GM23248 (cell line): ENCODE results near the gene JARID2. TPM values are rescaled to one million over a fixed set of nuclear protein-coding genes. Genes with fewer than 3 reads are reported as not detected.
A peak's percentile ranks its signal among the peaks of the same experiment; 100 is the strongest.

Experiments used
- DNase-seq: peaks from one replicate; pipeline ENCODE4 v3.0.0-alpha.2; 2015
- H2AFZ ChIP-seq: fragments of 200-600 bp; sonication (generic); 2 replicates; pipeline ENCODE4 v1.6.1; 2016; ENCODE audit warnings: antibody characterized with exemption
- H3F3A ChIP-seq: fragments of 200-600 bp; sonication (generic); 2 replicates; pipeline ENCODE4 v1.6.1; 2016; ENCODE audit warnings: mild to moderate bottlenecking, antibody characterized with exemption, mixed run types; ENCODE audit not compliant: insufficient read depth
- H3K27ac ChIP-seq: fragments of 200-600 bp; sonication (generic); 2 replicates; pipeline ENCODE4 v1.5.1; 2016; ENCODE audit warnings: mild to moderate bottlenecking
- H3K27me3 ChIP-seq: fragments of 200-600 bp; sonication (generic); replicated peaks from 2 replicates; pipeline ENCODE4 v1.6.1; 2016; ENCODE audit warnings: mild to moderate bottlenecking; ENCODE audit not compliant: insufficient read depth
- H3K36me3 ChIP-seq: fragments of 200-600 bp; sonication (generic); 2 replicates; pipeline ENCODE4 v1.6.1; 2016; ENCODE audit warnings: low read depth, mild to moderate bottlenecking
- H3K4me1 ChIP-seq: fragments of 200-600 bp; sonication (generic); 2 replicates; pipeline ENCODE4 v1.6.1; 2016; ENCODE audit warnings: mild to moderate bottlenecking; ENCODE audit not compliant: insufficient read depth
- H3K4me2 ChIP-seq: fragments of 200-600 bp; sonication (generic); one replicate; pipeline ENCODE4 v1.6.1; 2016; ENCODE audit warnings: mild to moderate bottlenecking; ENCODE audit not compliant: unreplicated experiment
- H3K4me3 ChIP-seq: fragments of 200-600 bp; sonication (generic); 2 replicates; pipeline ENCODE4 v1.5.1; 2016; ENCODE audit warnings: mild to moderate bottlenecking
- H3K79me2 ChIP-seq: fragments of 200-600 bp; sonication (generic); 2 replicates; pipeline ENCODE4 v1.6.1; 2016; ENCODE audit warnings: mild to moderate bottlenecking; ENCODE audit not compliant: insufficient read depth
- H3K9ac ChIP-seq: fragments of 200-600 bp; sonication (generic); 2 replicates; pipeline ENCODE4 v1.6.1; 2016; ENCODE audit warnings: mild to moderate bottlenecking
- H3K9me2 ChIP-seq: fragments of 200-600 bp; sonication (generic); 2 replicates; pipeline ENCODE4 v1.6.1; 2016; ENCODE audit warnings: mixed run types, mild to moderate bottlenecking, moderate library complexity; ENCODE audit not compliant: insufficient read depth
- H3K9me3 ChIP-seq: fragments of 200-600 bp; sonication (generic); one replicate; pipeline ENCODE4 v1.6.1; 2017; ENCODE audit warnings: low read depth
- H4K20me1 ChIP-seq: fragments of 200-600 bp; sonication (generic); 2 replicates; pipeline ENCODE4 v1.6.0; 2016; ENCODE audit not compliant: insufficient read depth
- EZH2 ChIP-seq: fragments of 200-600 bp; sonication (generic); IDR thresholded peaks from 2 replicates; pipeline ENCODE4 v1.6.1; 2018; ENCODE audit warnings: antibody characterized with exemption, mild to moderate bottlenecking; ENCODE audit not compliant: insufficient read depth, poor library complexity, severe bottlenecking
- EZH2phosphoT487 ChIP-seq: fragments of 200-600 bp; sonication (generic); IDR thresholded peaks from 2 replicates; pipeline ENCODE4 v1.6.1; 2018; ENCODE audit warnings: antibody characterized with exemption, moderate library complexity, mild to moderate bottlenecking, low read depth; ENCODE audit not compliant: insufficient read depth
- WGBS, 2 experiments: methylation state at CpG; one replicate each; pipeline ENCODE4 v1.1.6; 2015 to 2017; ENCODE audit warnings: low lambda C conversion rate in 2 of 2, low coverage in 1 of 2; ENCODE audit errors: missing lambda C conversion rate in 2 of 2; 5-methylcytosine and 5-hydroxymethylcytosine counted together
- in situ Hi-C: fragments of 300-500 bp; cut with MboI; formaldehyde crosslinking; loops from 2 replicates; pipeline ENCODE4 v1.15.0; 2020
- polyA plus RNA-seq: library from polyadenylated mRNA; unstranded; fragments of >200 nt; fragmentation: Nextera tagmentation; extraction: Ambion mirVana; gene quantifications from 2 replicates; pipeline ENCODE4 v1.2.1, GENCODE V29; 2016
- total RNA-seq: library from RNA; depleted of rRNA; stranded (reverse); fragments of >200 nt; shearing (Covaris generic); gene quantifications from 2 replicates; pipeline ENCODE4 v1.2.3, GENCODE V29; 2014

The JARID2 gene
- total and polyA plus RNA-seq, 2 experiments from 2014 or later = 3.9 to 9.3 TPM

DNA sequence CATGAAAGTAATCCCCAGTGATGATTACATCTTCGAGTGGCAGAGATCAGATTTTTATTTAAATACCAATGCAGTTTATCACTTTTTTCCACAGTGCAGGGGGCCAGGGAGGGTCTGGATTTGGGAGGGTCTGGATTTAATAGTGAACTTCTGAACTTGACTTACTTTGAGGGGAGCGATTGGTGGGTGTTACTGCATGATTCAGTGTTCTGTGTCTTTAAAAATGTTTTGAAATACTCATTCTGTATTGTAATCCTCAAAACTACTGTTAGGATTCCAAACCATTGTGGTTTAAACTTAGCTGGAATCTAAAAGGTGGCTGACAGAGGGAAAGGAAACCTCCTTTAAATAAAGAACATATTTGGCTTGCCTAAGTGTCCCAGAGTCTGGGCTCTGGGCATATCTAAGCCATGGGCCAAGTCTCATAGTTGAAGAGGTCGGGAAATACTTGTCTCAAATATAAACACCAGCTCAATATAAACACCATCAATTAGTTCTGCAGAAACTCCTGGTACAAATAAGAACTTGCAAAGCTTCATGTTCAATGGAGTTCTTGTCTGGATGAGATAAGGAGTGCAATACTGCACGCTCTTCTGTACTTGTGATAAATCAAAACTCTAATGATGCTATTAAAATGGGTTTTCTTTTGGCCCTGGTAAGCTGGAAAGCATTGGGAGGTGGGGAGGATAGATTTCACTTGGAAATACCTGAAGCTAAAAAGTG is 14.4 kb downstream of the JARID2 start:
- TF ChIP-seq EZH2 = no peak
- no peak; the same call in 1 of the 2 replicates for TF ChIP-seq EZH2phosphoT487
- DNase-seq = peak; percentile 67
- Histone ChIP-seq H3K4me1 (peaks cover 50% of the 10 kb centered on the region), H3K27ac (peak overlapping the region; percentile 52), H3K9ac (peak overlapping the region; percentile 17), H3K9me3 (no peaks in the 10 kb centered on the region), H4K20me1 (peaks cover 19% of the 10 kb centered on the region; the same call in 1 of the 2 replicates), H3K9me2 (no peaks in the 10 kb centered on the region), H3K79me2 (peaks cover 93% of the 10 kb centered on the region), H3K27me3 (no peaks in the 10 kb centered on the region), H3F3A (peaks cover 74% of the 10 kb centered on the region), H3K4me3 (peak overlapping the region; percentile 27; the same call in 1 of the 2 replicates), H3K4me2 (peak overlapping the region; percentile 70), H2AFZ (no peak overlapping the region), H3K36me3 (0 out of 2 replicates have a peak, but pooled peaks cover 3% of the 10 kb centered on the region)
- in situ Hi-C loops = no loop called here
- 19 to 21% methylated on average over 4 of the region's 4 CpGs for WGBS, 2 experiments

DNA sequence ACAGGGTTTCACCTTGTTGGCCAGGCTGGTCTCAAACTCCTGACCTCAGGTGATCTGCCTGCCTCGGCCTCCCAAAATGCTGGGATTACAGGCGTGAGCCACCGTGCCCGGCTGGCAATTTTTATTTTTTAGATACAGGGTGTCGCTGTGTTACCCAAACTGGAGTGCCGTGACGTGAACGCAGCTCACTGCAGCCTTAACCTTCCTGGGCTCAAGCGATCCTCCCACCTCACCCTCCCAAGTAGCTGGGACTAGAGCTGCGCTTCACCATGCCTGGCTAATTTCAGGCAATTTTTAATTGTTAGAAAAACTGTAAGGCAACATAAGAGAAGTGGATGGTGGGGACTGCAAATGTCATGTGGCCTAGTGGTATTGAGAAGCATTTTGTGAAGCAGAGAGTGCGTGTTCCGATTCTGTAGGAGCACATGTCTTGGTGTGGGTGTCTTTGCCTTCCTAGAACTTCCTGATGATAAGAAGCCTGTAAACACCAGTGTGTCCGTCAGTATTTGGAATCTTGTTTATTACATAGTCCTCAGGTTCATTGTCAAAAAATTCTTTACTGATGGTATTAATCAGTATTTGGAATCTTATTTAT is 18.0 kb downstream of the JARID2 start:
- in situ Hi-C loops = no loop called here
- no peaks in the 10 kb centered on the region for H3K9me3 ChIP-seq
- H2AFZ ChIP-seq = no peak overlapping the region
- no peaks in the 10 kb centered on the region for H3K9me2 ChIP-seq
- H4K20me1 ChIP-seq = peaks cover 13% of the 10 kb centered on the region; the same call in 1 of the 2 replicates
- H3K4me3 ChIP-seq = no peak overlapping the region
- no peak overlapping the region for H3K9ac ChIP-seq
- no peak overlapping the region for H3K4me2 ChIP-seq
- no peak overlapping the region for H3K27ac ChIP-seq
- WGBS, 2 experiments = 97% methylated on average over 13 of the region's 13 CpGs
- no peaks in the 10 kb centered on the region for H3K36me3 ChIP-seq
- H3F3A ChIP-seq = peaks cover 65% of the 10 kb centered on the region
- no peak for TF ChIP-seq EZH2
- no peak for TF ChIP-seq EZH2phosphoT487
- H3K27me3 ChIP-seq = no peaks in the 10 kb centered on the region
- H3K4me1 ChIP-seq = peaks cover 72% of the 10 kb centered on the region
- peaks cover 93% of the 10 kb centered on the region for H3K79me2 ChIP-seq
- DNase-seq = no peak

GRCh38 chr6:15264412-15264811 is 18.5 kb downstream of the JARID2 start:
- H3K79me2 ChIP-seq = peaks cover 93% of the 10 kb centered on the region
- TF ChIP-seq EZH2phosphoT487 (no peak), EZH2 (no peak)
- in situ Hi-C loops = no loop called here
- 85 to 87% methylated on average over 3 of the region's 3 CpGs for WGBS, 2 experiments
- H3K4me1 ChIP-seq = peaks cover 72% of the 10 kb centered on the region
- H2AFZ ChIP-seq = no peak overlapping the region
- H3K36me3 ChIP-seq = no peaks in the 10 kb centered on the region
- no peak for DNase-seq
- peaks cover 63% of the 10 kb centered on the region for H3F3A ChIP-seq
- H3K27me3 ChIP-seq = no peaks in the 10 kb centered on the region
- no peak overlapping the region for H3K4me3 ChIP-seq
- H3K9me2 ChIP-seq = no peaks in the 10 kb centered on the region
- H3K4me2 ChIP-seq = peak overlapping the region; percentile 61
- H3K9me3 ChIP-seq = no peaks in the 10 kb centered on the region
- H3K9ac ChIP-seq = no peak overlapping the region
- peaks cover 13% of the 10 kb centered on the region; the same call in 1 of the 2 replicates for H4K20me1 ChIP-seq
- peak overlapping the region; percentile 45; the same call in 1 of the 2 replicates for H3K27ac ChIP-seq

GRCh38 chr6:15264902-15265761 is 19.3 kb downstream of the JARID2 start:
- Histone ChIP-seq H2AFZ (no peak overlapping the region), H3K4me1 (peaks cover 67% of the 10 kb centered on the region), H3K4me3 (peak overlapping the region; percentile 30; the same call in 1 of the 2 replicates), H3K9me2 (no peaks in the 10 kb centered on the region), H3K9ac (peak overlapping the region; percentile 40; the same call in 1 of the 2 replicates), H3K9me3 (no peaks in the 10 kb centered on the region), H3F3A (peaks cover 60% of the 10 kb centered on the region), H3K36me3 (no peaks in the 10 kb centered on the region), H3K27ac (peak overlapping the region; percentile 45), H3K4me2 (peak overlapping the region; percentile 61), H3K79me2 (peaks cover 96% of the 10 kb centered on the region), H4K20me1 (peaks cover 16% of the 10 kb centered on the region; the same call in 1 of the 2 replicates), H3K27me3 (no peaks in the 10 kb centered on the region)
- TF ChIP-seq EZH2 (no peak), EZH2phosphoT487 (no peak)
- WGBS, 2 experiments = 12 to 18% methylated on average over 7 of the region's 7 CpGs
- DNase-seq = peak; percentile 74
- in situ Hi-C loops = no loop called here
